ENCODE measurements around the gene ABL1.

ABL1 gene

DNA sequence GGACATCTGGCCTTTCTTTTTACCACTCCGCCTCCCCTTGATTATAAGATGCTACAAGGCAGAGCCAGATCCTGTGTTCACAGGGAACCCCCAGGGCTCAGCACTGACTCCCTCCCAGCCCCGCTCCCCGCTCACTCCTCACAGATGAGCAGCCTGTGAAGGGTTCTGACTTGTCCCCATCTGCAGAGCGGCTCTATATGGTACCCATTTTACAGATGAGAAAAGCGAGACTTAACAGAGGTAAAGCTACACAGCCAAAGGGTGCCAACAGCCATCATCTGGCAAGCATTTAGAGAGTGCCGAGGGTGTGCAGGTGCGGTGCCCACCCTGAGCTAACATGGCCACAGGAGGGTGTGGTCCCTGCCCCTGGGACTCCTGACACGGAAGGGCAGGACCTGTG, 85.2 kb downstream of the ABL1 start:
- Histone ChIP-seq H3K27ac (ENCODE audit: low read length) (no peak overlapping the region), H3K9ac (ENCODE audit: low read length) (no peak overlapping the region), H3K9me2 (replicated peaks; ENCODE audit: insufficient read depth, low read length) (no peaks in the 10 kb centered on the region), H3K4me3 (ENCODE audit: low read length) (no peak overlapping the region), H3K4me1 (ENCODE audit: low read length) (no peaks in the 10 kb centered on the region), H3K27me3 (replicated peaks; ENCODE audit: insufficient read depth, low read length) (peaks cover 100% of the 10 kb centered on the region), H3K36me3 (replicated peaks; ENCODE audit: insufficient read depth, low read length) (no peaks in the 10 kb centered on the region), H3K4me2 (ENCODE audit: low read depth, low read length) (no peak overlapping the region), H4K20me1 (ENCODE audit: insufficient read depth, low read length) (no peaks in the 10 kb centered on the region), H3F3A (ENCODE audit: insufficient read depth, low read length) (no peaks in the 10 kb centered on the region), H3K79me2 (ENCODE audit: low read length) (no peaks in the 10 kb centered on the region), H2AFZ (ENCODE audit: low read length) (no peak overlapping the region), H3K9me3 (replicated peaks; ENCODE audit: insufficient read depth, low read length) (no peaks in the 10 kb centered on the region)
- TF ChIP-seq EZH2phosphoT487 (IDR thresholded peaks at IDR 0.05; ENCODE audit: low read length) = no peak
- TF ChIP-seq, protein P1, sequence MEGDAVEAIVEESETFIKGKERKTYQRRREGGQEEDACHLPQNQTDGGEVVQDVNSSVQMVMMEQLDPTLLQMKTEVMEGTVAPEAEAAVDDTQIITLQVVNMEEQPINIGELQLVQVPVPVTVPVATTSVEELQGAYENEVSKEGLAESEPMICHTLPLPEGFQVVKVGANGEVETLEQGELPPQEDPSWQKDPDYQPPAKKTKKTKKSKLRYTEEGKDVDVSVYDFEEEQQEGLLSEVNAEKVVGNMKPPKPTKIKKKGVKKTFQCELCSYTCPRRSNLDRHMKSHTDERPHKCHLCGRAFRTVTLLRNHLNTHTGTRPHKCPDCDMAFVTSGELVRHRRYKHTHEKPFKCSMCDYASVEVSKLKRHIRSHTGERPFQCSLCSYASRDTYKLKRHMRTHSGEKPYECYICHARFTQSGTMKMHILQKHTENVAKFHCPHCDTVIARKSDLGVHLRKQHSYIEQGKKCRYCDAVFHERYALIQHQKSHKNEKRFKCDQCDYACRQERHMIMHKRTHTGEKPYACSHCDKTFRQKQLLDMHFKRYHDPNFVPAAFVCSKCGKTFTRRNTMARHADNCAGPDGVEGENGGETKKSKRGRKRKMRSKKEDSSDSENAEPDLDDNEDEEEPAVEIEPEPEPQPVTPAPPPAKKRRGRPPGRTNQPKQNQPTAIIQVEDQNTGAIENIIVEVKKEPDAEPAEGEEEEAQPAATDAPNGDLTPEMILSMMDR (IDR thresholded peaks at IDR 0.05; ENCODE audit: low read length) = no peak
- no peak for DNase-seq

DNA sequence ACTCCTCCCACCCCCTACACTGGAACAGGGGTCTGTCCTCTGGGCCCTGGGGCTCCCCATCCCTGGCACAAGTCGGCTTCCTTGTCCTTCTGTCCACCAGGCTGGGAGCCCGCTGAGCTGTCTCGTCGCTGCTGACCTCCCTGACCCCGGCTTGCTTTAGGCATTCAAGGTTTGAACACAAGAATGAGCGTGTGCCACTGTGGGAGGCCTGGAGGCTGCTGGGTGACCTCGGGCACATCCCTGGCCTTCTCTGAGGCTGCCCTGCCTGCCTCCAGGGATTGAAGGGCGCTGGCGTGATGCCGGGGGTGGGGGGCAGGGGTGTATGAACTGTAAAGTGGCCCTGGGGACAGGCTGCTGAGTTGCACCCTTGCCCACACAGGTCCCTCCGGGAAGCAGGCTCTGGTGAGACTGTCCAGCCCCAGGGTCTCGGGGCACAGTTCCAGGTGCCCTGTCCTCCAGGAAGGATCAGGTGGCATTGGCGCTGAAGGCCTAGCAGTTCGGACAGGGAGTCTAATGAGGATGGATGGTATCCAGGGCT, 85.8 kb downstream of the ABL1 start:
- DNase-seq = no peak
- Histone ChIP-seq H3K79me2 (ENCODE audit: low read length) (no peaks in the 10 kb centered on the region), H3K4me2 (ENCODE audit: low read depth, low read length) (no peak overlapping the region), H3K36me3 (replicated peaks; ENCODE audit: insufficient read depth, low read length) (no peaks in the 10 kb centered on the region), H3K9me2 (replicated peaks; ENCODE audit: insufficient read depth, low read length) (no peaks in the 10 kb centered on the region), H3K9ac (ENCODE audit: low read length) (no peak overlapping the region), H3K27ac (ENCODE audit: low read length) (no peak overlapping the region), H3K27me3 (replicated peaks; ENCODE audit: insufficient read depth, low read length) (peaks cover 100% of the 10 kb centered on the region), H4K20me1 (ENCODE audit: insufficient read depth, low read length) (no peaks in the 10 kb centered on the region), H3K4me3 (ENCODE audit: low read length) (no peak overlapping the region), H3F3A (ENCODE audit: insufficient read depth, low read length) (no peaks in the 10 kb centered on the region), H3K4me1 (ENCODE audit: low read length) (no peaks in the 10 kb centered on the region), H2AFZ (ENCODE audit: low read length) (no peak overlapping the region), H3K9me3 (replicated peaks; ENCODE audit: insufficient read depth, low read length) (no peaks in the 10 kb centered on the region)
- TF ChIP-seq EZH2phosphoT487 (IDR thresholded peaks at IDR 0.05; ENCODE audit: low read length) (no peak), EZH2 (optimal IDR thresholded peaks at IDR 0.05; ENCODE audit: low read depth, low read length) (no peak)
- TF ChIP-seq, protein P1 (IDR thresholded peaks at IDR 0.05; ENCODE audit: low read length) = no peak

DNA sequence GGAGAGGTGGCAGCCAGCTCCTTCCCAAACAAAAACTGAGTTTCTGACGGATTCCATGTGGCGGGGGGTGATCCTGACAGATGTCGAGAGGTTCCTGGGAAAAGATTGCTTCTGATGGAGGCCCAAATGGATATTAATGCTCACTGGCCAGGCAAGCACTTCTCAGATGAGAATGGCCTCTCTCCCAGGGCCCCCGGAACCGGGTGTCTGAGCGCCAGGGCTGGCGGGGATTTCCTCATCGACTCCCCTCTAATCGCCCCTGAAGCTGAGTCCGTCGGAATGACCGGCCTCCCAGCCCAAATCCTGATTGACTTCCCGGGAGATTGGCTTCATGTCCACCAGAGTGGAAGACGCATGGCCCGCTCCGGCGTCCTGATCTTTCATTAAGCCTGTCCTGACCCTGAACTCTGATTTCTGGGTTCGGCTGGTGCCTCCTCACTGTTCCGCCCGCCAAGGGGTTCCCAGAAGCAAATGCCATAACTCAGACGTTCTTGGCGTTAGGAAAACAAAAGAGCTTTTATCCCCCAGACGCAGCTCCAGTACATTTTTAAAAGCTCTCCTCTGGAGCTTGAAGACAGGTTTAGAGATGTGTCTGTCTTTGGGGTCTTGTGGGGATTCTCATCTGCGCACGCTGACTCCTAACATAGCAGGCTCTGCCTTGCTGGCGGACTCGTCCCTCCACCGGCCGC, 86.4 kb downstream of the ABL1 start:
- Histone ChIP-seq H2AFZ (ENCODE audit: low read length) (no peak overlapping the region), H3K79me2 (ENCODE audit: low read length) (no peaks in the 10 kb centered on the region), H3K9me3 (replicated peaks; ENCODE audit: insufficient read depth, low read length) (no peaks in the 10 kb centered on the region), H3K4me3 (ENCODE audit: low read length) (no peak overlapping the region), H3K9ac (ENCODE audit: low read length) (no peak overlapping the region), H3K27me3 (replicated peaks; ENCODE audit: insufficient read depth, low read length) (peaks cover 100% of the 10 kb centered on the region), H3K27ac (ENCODE audit: low read length) (no peak overlapping the region), H3K9me2 (replicated peaks; ENCODE audit: insufficient read depth, low read length) (no peaks in the 10 kb centered on the region), H3F3A (ENCODE audit: insufficient read depth, low read length) (no peaks in the 10 kb centered on the region), H3K4me1 (ENCODE audit: low read length) (no peaks in the 10 kb centered on the region), H3K4me2 (ENCODE audit: low read depth, low read length) (no peak overlapping the region), H3K36me3 (replicated peaks; ENCODE audit: insufficient read depth, low read length) (no peaks in the 10 kb centered on the region), H4K20me1 (ENCODE audit: insufficient read depth, low read length) (no peaks in the 10 kb centered on the region)
- TF ChIP-seq, protein P1 (IDR thresholded peaks at IDR 0.05; ENCODE audit: low read length) = no peak
- no peak for TF ChIP-seq EZH2 (optimal IDR thresholded peaks at IDR 0.05; ENCODE audit: low read depth, low read length)
- no peak for TF ChIP-seq EZH2phosphoT487 (IDR thresholded peaks at IDR 0.05; ENCODE audit: low read length)
- no peak for DNase-seq
